ENCODE measurements around the gene HSD17B12. TPM values are rescaled to one million over a fixed set of nuclear protein-coding genes. Genes with fewer than 3 reads are reported as not detected.
A peak's percentile ranks its signal among the peaks of the same experiment; 100 is the strongest.

HSD17B12 gene
- total RNA-seq, result 10 to 100 TPM; 45.3 to 48.4 TPM

- H3K27ac Mint-ChIP-seq, result peak within 1 kb of the TSS; percentile 99
- DNase-seq, result peak; percentile 100
- CTCF ChIA-PET, result interaction anchor here (1.4 to 1.6 kb wide), 2 partner anchors 9 to 171 kb away, joined by 6 read pairs; no protein-coding TSS in a partner anchor
- peak; percentile 99 for ATAC-seq
- POLR2A ChIA-PET, result interaction anchor here (0.8 to 1.6 kb wide), 7 partner anchors 8 to 322 kb away, joined by 3 to 7 read pairs (median 3); partner anchors contain the start of gene TTC17
- peaks cover 41% of the 10 kb centered on the region for H3K36me3 Mint-ChIP-seq (ENCODE audit: low read depth)
- H3K4me3 Mint-ChIP-seq, result peak within 1 kb of the TSS; percentile 94
- H3K9me3 Mint-ChIP-seq (ENCODE audit: insufficient read depth), result peaks cover 7% of the 10 kb centered on the region
- peaks cover 48% of the 10 kb centered on the region for H3K4me1 Mint-ChIP-seq (ENCODE audit: low read depth)
- peaks cover 16% of the 10 kb centered on the region for H3K27me3 Mint-ChIP-seq (ENCODE audit: low read depth)
Observed at GRCh38 chr11:43680521-43681400, at the start of gene HSD17B12. Gene HSD17B12 (plus strand): TSS chr11:43680738. CDS start chr11:43680828, 90 bp downstream.

- Mint-ChIP-seq H3K4me1 (ENCODE audit: low read depth) (no peaks in the 10 kb centered on the region), H3K27me3 (ENCODE audit: low read depth) (peaks cover 44% of the 10 kb centered on the region), H3K27ac (no peak overlapping the region), H3K4me3 (no peak overlapping the region), H3K9me3 (ENCODE audit: insufficient read depth) (no peaks in the 10 kb centered on the region), H3K36me3 (ENCODE audit: low read depth) (no peaks in the 10 kb centered on the region)
- ATAC-seq (no peak), DNase-seq (no peak)
- ChIA-PET CTCF (interaction anchor here (1.2 kb wide), 1 partner anchor 220 kb away, joined by 5 read pairs; no protein-coding TSS in a partner anchor), POLR2A (interaction anchor here (0.6 kb wide), 1 partner anchor 27 kb away, joined by 3 read pairs; no protein-coding TSS in a partner anchor)
Observed at GRCh38 chr11:43631732-43632131, 48.8 kb upstream of the HSD17B12 start.

- peaks cover 42% of the 10 kb centered on the region for H3K27me3 Mint-ChIP-seq (ENCODE audit: low read depth)
- POLR2A ChIA-PET, result no interaction called here
Observed at GRCh38 chr11:43632181-43632580, 48.4 kb upstream of the HSD17B12 start.

GRCh38 chr11:43638717-43639116 lies 41.8 kb upstream of the HSD17B12 start:
- ATAC-seq, result no peak
- DNase-seq, result no peak
- POLR2A ChIA-PET, result no interaction called here
- Mint-ChIP-seq H3K27me3 (ENCODE audit: low read depth) (peaks cover 38% of the 10 kb centered on the region), H3K9me3 (ENCODE audit: insufficient read depth) (no peaks in the 10 kb centered on the region), H3K4me1 (ENCODE audit: low read depth) (peaks cover 2% of the 10 kb centered on the region), H3K27ac (no peak overlapping the region), H3K36me3 (ENCODE audit: low read depth) (peaks cover 2% of the 10 kb centered on the region), H3K4me3 (no peak overlapping the region)
- CTCF ChIA-PET, result no interaction called here

More at GRCh38 chr11:43632181-43632580, 48.4 kb upstream of the HSD17B12 start:
- H3K4me1 Mint-ChIP-seq (ENCODE audit: low read depth), result no peaks in the 10 kb centered on the region
- no peak overlapping the region for H3K27ac Mint-ChIP-seq
- no peaks in the 10 kb centered on the region for H3K36me3 Mint-ChIP-seq (ENCODE audit: low read depth)
- CTCF ChIA-PET, result interaction anchor here (1.2 kb wide), 1 partner anchor 219 kb away, joined by 5 read pairs; no protein-coding TSS in a partner anchor
- no peaks in the 10 kb centered on the region for H3K9me3 Mint-ChIP-seq (ENCODE audit: insufficient read depth)
- no peak overlapping the region for H3K4me3 Mint-ChIP-seq
- DNase-seq (no peak), ATAC-seq (no peak)

DNA sequence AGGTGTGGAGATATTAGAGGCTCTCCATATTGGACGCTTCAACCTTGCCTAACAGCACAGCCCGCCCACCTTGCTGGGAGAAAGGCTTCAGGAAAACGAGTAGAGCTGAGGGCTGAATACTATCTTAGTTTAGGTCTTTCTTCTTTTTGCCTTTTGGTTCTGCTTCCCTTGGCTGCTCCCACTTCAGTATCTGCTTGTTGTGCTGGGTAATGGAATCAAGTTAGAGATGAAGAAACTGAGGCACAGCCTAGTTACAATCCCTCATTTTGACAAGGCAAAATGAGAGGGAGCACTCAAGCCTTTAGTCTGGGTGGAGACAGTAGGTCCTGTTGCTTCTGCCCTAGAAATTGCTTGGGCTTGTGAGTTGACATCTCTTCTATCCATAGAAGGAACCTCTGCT lies 41.3 kb upstream of the HSD17B12 start:
- ChIA-PET POLR2A (no interaction called here), CTCF (no interaction called here)
- Mint-ChIP-seq H3K27me3 (ENCODE audit: low read depth) (peaks cover 37% of the 10 kb centered on the region), H3K4me1 (ENCODE audit: low read depth) (peaks cover 5% of the 10 kb centered on the region), H3K27ac (no peak overlapping the region), H3K36me3 (ENCODE audit: low read depth) (peaks cover 5% of the 10 kb centered on the region), H3K4me3 (no peak overlapping the region), H3K9me3 (ENCODE audit: insufficient read depth) (no peaks in the 10 kb centered on the region)
- no peak for ATAC-seq
- no peak for DNase-seq

DNA sequence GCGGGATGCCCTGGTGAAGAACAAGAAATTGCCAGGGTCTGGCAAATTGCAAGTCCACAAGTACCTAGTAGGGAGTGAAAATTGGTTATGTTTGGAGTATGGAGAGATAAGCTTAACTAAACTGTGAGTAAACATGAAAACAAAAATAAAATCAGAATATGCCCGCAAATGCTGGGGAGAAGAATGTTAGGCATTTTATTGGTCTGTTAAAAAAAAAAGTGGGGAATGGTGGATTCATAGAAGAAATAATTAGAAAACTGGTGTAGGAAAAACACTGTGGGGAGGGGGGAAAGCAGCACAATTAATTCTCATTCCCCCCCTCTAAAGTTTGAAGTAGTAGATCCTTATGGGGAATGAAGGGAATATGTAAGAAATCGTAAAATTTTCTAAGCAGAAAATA lies 40.6 kb upstream of the HSD17B12 start:
- ATAC-seq, result no peak
- CTCF ChIA-PET, result no interaction called here
- POLR2A ChIA-PET, result no interaction called here

GRCh38 chr11:43643898-43644620 lies 36.5 kb upstream of the HSD17B12 start:
- peak; percentile 100 for ATAC-seq
- H3K4me3 Mint-ChIP-seq, result peak overlapping the region; percentile 94
- peaks cover 17% of the 10 kb centered on the region for H3K27me3 Mint-ChIP-seq (ENCODE audit: low read depth)
- H3K36me3 Mint-ChIP-seq (ENCODE audit: low read depth), result peaks cover 5% of the 10 kb centered on the region
- DNase-seq, result peak; percentile 93
- peaks cover 14% of the 10 kb centered on the region for H3K4me1 Mint-ChIP-seq (ENCODE audit: low read depth)
- POLR2A ChIA-PET, result no interaction called here
- CTCF ChIA-PET, result interaction anchor here (1.1 kb wide), 1 partner anchor 450 kb away, joined by 3 read pairs; no protein-coding TSS in a partner anchor
- H3K27ac Mint-ChIP-seq, result peak overlapping the region; percentile 89
- no peaks in the 10 kb centered on the region for H3K9me3 Mint-ChIP-seq (ENCODE audit: insufficient read depth)

More for the DNA sequence above, 40.6 kb upstream of the HSD17B12 start:
- Mint-ChIP-seq H3K36me3 (ENCODE audit: low read depth) (peaks cover 5% of the 10 kb centered on the region), H3K4me1 (ENCODE audit: low read depth) (peaks cover 10% of the 10 kb centered on the region), H3K4me3 (no peak overlapping the region), H3K27me3 (ENCODE audit: low read depth) (peaks cover 34% of the 10 kb centered on the region), H3K9me3 (ENCODE audit: insufficient read depth) (no peaks in the 10 kb centered on the region), H3K27ac (no peak overlapping the region)
- no peak for DNase-seq

DNA sequence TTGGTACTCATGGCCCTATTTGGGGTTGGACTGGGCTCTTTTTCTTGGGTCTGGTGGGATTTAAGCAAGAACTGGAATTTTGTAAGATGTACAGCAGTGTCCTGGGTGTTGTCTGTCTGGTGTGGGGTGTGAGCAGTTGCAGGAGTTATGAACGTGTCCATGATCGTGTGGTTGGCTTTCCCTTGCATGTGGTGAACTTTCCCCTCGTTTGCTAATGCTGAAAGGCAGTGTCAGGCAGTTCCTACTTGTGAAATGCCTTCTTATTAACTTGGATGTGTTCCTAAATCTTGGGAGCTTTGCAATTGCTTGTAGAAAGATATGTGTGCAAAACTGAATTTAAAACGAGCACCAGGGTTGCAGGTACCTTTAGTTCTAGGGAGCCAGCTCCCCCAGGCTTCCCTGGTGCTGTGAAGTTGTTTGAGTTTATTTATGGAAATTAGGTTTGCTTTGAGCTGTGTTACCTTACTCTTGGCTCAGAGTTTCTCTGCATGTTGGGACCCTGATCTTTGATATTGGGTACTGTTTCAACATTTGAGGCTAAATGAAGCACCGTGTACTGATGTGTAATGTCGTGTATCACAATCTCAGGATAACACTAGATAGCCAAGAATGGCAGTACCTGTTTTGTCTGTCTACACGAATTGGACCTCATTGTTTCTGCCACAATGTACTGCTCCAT lies 35.8 kb upstream of the HSD17B12 start:
- peak overlapping the region; percentile 89 for H3K27ac Mint-ChIP-seq
- ChIA-PET POLR2A (no interaction called here), CTCF (interaction anchor here (0.9 to 1.1 kb wide), 2 partner anchors 72 to 449 kb away, joined by 3 read pairs; no protein-coding TSS in a partner anchor)
- H3K27me3 Mint-ChIP-seq (ENCODE audit: low read depth), result peaks cover 10% of the 10 kb centered on the region
- peaks cover 14% of the 10 kb centered on the region for H3K4me1 Mint-ChIP-seq (ENCODE audit: low read depth)
- H3K9me3 Mint-ChIP-seq (ENCODE audit: insufficient read depth), result no peaks in the 10 kb centered on the region
- peak overlapping the region; percentile 94 for H3K4me3 Mint-ChIP-seq
- no peak for DNase-seq
- ATAC-seq, result no peak
- H3K36me3 Mint-ChIP-seq (ENCODE audit: low read depth), result peaks cover 8% of the 10 kb centered on the region

GRCh38 chr11:43646767-43647166 lies 33.8 kb upstream of the HSD17B12 start:
- H3K9me3 Mint-ChIP-seq (ENCODE audit: insufficient read depth), result no peaks in the 10 kb centered on the region
- CTCF ChIA-PET, result no interaction called here
- ATAC-seq, result no peak

GRCh38 chr11:43648888-43649287 lies 31.6 kb upstream of the HSD17B12 start:
- ChIA-PET POLR2A (no interaction called here), CTCF (no interaction called here)
- DNase-seq (no peak), ATAC-seq (no peak)
- H3K4me1 Mint-ChIP-seq (ENCODE audit: low read depth), result peaks cover 10% of the 10 kb centered on the region
- H3K9me3 Mint-ChIP-seq (ENCODE audit: insufficient read depth), result no peaks in the 10 kb centered on the region
- H3K36me3 Mint-ChIP-seq (ENCODE audit: low read depth), result peaks cover 6% of the 10 kb centered on the region
- H3K27me3 Mint-ChIP-seq (ENCODE audit: low read depth), result no peaks in the 10 kb centered on the region
- H3K27ac Mint-ChIP-seq, result no peak overlapping the region
- H3K4me3 Mint-ChIP-seq, result no peak overlapping the region

More at GRCh38 chr11:43646767-43647166, 33.8 kb upstream of the HSD17B12 start:
- Mint-ChIP-seq H3K36me3 (ENCODE audit: low read depth) (peaks cover 9% of the 10 kb centered on the region), H3K27me3 (ENCODE audit: low read depth) (peaks cover 2% of the 10 kb centered on the region), H3K4me3 (no peak overlapping the region), H3K27ac (no peak overlapping the region), H3K4me1 (ENCODE audit: low read depth) (peaks cover 14% of the 10 kb centered on the region)
- DNase-seq, result no peak
- POLR2A ChIA-PET, result no interaction called here

DNA sequence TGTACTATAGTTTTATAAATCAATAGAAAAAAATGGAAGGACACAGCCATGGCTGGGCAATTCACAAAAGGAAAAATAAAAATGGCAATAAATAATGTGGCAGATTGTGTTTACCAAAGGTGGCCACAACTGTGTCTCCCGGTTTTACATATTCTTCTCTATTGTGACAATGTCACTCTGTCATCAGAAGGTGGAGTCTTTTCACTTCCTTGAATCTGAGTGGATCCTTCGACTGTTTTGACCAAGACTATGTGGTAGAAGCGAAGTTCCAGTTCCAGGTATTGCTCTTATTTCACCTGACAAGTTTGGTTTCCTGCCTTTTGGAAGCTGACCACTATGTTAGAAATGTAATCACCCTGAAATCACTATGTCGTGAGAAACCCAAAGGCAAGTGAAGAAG lies 31.0 kb upstream of the HSD17B12 start:
- ChIA-PET CTCF (no interaction called here), POLR2A (no interaction called here)
- DNase-seq (no peak), ATAC-seq (no peak)
- no peak overlapping the region for H3K27ac Mint-ChIP-seq
- no peaks in the 10 kb centered on the region for H3K9me3 Mint-ChIP-seq (ENCODE audit: insufficient read depth)
- H3K4me1 Mint-ChIP-seq (ENCODE audit: low read depth), result peaks cover 8% of the 10 kb centered on the region
- no peaks in the 10 kb centered on the region for H3K27me3 Mint-ChIP-seq (ENCODE audit: low read depth)
- peaks cover 4% of the 10 kb centered on the region for H3K36me3 Mint-ChIP-seq (ENCODE audit: low read depth)
- H3K4me3 Mint-ChIP-seq, result no peak overlapping the region
